Ovary (tissue), 9 donors: Measurements from ENCODE around the gene IL24. TPM values are rescaled to one million over a fixed set of nuclear protein-coding genes. Genes with fewer than 3 reads are reported as not detected.

Source experiments
- DNase-seq, 5 donors: peaks; one replicate each; pipeline ENCODE4 v3.0.0-alpha.2; 2019 to 2020
- H3K27ac ChIP-seq, 2 donors: fragments of 200-600 bp; one replicate each; pipeline versions ENCODE4 v1.5.1 to v1.8.0; 2019 to 2022
- H3K27me3 ChIP-seq: fragments of 200-600 bp; one replicate; pipeline ENCODE4 v1.8.0; 2022
- H3K36me3 ChIP-seq: fragments of 200-600 bp; sonication (generic); one replicate; pipeline ENCODE4 v1.5.1; 2019
- H3K4me1 ChIP-seq: one replicate; pipeline ENCODE4 v1.8.1; 2013; ENCODE audit warnings: mild to moderate bottlenecking, moderate library complexity; ENCODE audit not compliant: insufficient read depth
- H3K4me3 ChIP-seq: fragments of 200-600 bp; sonication (generic); one replicate; pipeline ENCODE4 v1.5.1; 2017
- H3K9me3 ChIP-seq, 2 donors: fragments of 200-600 bp in 1 of 2; sonication (generic) in 1 of 2; one replicate each; pipeline versions ENCODE4 v1.5.1 to v1.8.1; 2013 to 2019; ENCODE audit warnings: mild to moderate bottlenecking in 1 of 2, moderate library complexity in 1 of 2
- EP300 ChIP-seq: sonication (generic); formaldehyde crosslinking; IDR thresholded peaks from one replicate; pipeline ENCODE4 v1.6.1; 2017; ENCODE audit warnings: antibody characterized with exemption
- POLR2A ChIP-seq: fragments of 450-650 bp; IDR thresholded peaks from one replicate; pipeline ENCODE4 v1.6.1; 2017; ENCODE audit warnings: antibody characterized with exemption, mild to moderate bottlenecking, moderate library complexity
- WGBS, 3 donors: extraction: QIAGEN DNeasy Blood & Tissue Kit in 1 of 3; methylation state at CpG; one replicate each; pipeline versions ENCODE4 v1.1.5 to v1.1.7; 2013 to 2017; 5-methylcytosine and 5-hydroxymethylcytosine counted together
- intact Hi-C, 4 donors: fragments of 100-400 bp; cut with DNase I; formaldehyde crosslinking; loops; one replicate each; pipeline versions ENCODE4 v1.11.0 to v1.15.1; 2022 to 2023
- polyA plus RNA-seq, 2 donors: library from polyadenylated mRNA; stranded (reverse); fragments of 200-250 nt in 1 of 2; fragments of 350-450 nt in 1 of 2; fragmentation: Illumina TruSeq in 1 of 2; extraction: RNeasy Lipid Tissue Mini Kit (QIAGEN cat#74804) in 1 of 2; gene quantifications; one replicate each; pipeline ENCODE4 v1.2.3, GENCODE V29; 2013 to 2014
- total RNA-seq, 7 donors: library from RNA; depleted of rRNA in 2 of 7; stranded (reverse); fragments of >200 nt in 2 of 7; fragmentation: NEBNext Ultra II Directional in 3 of 7; extraction: Animal tissue kit (Norgen Biotek cat#: 25700) in 3 of 7; gene quantifications; one replicate each; pipeline versions ENCODE4 v1.1.0 to v1.2.4, GENCODE V29; 2016 to 2023
- TF ChIP-seq, protein P1 (sequence below), 3 donors: fragments of 450-650 bp in 2 of 3; fragments of 200-600 bp in 1 of 3; IDR thresholded peaks; one replicate each; pipeline versions ENCODE4 v1.5.1 to v1.8.0; 2016 to 2022; ENCODE audit warnings: antibody characterized with exemption in 3 of 3, mild to moderate bottlenecking in 1 of 3
- donor health status: DM: no; HTN: no; CAD: no; lungs with moderate emphysema.
- donor health status: DM: no; HTN: no; CAD: no.
- donor health status: Bipolar disorder and iron deficiency.
- donor health status: DM: yes; HTN: yes; CAD: no.
- donor health status: DM: no; HTN: no; CAD: no.
- donor health status: DM: yes; HTN: yes; CAD: no.

IL24 gene
- total and polyA plus RNA-seq, 9 donors: 0.10 to 1.8 (median 0.72) TPM; not detected in 6

- Histone ChIP-seq H3K9me3 (no peaks in the 10 kb centered on the region), H3K27me3 (no peaks in the 10 kb centered on the region), H3K4me3 (no peak overlapping the region), H3K27ac (no peak overlapping the region), H3K36me3 (no peaks in the 10 kb centered on the region), H3K4me1 (peaks cover 2% of the 10 kb centered on the region)
- intact Hi-C loops: no loop called here
- WGBS, 3 donors: 48 to 64% (median 58%) methylated on average over 4 of the region's 4 CpGs
- no peak for DNase-seq
- TF ChIP-seq, protein P1, sequence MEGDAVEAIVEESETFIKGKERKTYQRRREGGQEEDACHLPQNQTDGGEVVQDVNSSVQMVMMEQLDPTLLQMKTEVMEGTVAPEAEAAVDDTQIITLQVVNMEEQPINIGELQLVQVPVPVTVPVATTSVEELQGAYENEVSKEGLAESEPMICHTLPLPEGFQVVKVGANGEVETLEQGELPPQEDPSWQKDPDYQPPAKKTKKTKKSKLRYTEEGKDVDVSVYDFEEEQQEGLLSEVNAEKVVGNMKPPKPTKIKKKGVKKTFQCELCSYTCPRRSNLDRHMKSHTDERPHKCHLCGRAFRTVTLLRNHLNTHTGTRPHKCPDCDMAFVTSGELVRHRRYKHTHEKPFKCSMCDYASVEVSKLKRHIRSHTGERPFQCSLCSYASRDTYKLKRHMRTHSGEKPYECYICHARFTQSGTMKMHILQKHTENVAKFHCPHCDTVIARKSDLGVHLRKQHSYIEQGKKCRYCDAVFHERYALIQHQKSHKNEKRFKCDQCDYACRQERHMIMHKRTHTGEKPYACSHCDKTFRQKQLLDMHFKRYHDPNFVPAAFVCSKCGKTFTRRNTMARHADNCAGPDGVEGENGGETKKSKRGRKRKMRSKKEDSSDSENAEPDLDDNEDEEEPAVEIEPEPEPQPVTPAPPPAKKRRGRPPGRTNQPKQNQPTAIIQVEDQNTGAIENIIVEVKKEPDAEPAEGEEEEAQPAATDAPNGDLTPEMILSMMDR (IDR thresholded peaks at IDR 0.05): no peak
- no peak for TF ChIP-seq EP300
- TF ChIP-seq POLR2A: no peak
These were observed 9.5 kb upstream of the IL24 start for GRCh38 chr1:206887701-206888100.

- H3K27ac ChIP-seq: no peak overlapping the region
- peaks cover 2% of the 10 kb centered on the region for H3K4me1 ChIP-seq
These were observed 6.8 kb upstream of the IL24 start for GRCh38 chr1:206890125-206891060.

DNA sequence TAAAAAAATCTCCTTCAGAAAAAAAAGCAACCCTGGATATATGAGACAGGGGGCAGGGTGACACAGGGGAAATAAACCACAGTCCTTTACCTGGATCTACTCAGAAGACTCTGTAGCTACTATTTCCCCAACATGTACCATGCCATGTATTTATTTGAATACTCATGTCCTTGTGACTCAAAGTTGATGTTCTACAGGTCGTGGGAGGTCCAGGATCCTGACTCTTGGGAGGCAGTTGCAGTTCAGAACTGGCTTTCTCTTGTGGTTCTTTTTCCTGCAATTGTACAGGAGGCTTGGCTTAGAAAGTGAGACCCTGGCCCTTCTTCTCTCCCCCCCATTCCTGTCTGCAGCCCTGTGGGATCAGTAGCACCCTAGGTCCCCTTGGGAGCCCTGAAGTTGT is 5.8 kb upstream of the IL24 start:
- Histone ChIP-seq H3K9me3 (no peaks in the 10 kb centered on the region), H3K4me1 (peaks cover 7% of the 10 kb centered on the region), H3K4me3 (no peak overlapping the region), H3K27me3 (no peaks in the 10 kb centered on the region), H3K27ac (no peak overlapping the region), H3K36me3 (no peaks in the 10 kb centered on the region)
- DNase-seq: no peak
- WGBS, 3 donors: 66 to 80% (median 78%) methylated on average over 1 of the region's 1 CpG
- intact Hi-C loops: no loop called here
- TF ChIP-seq, protein P1 (IDR thresholded peaks at IDR 0.05): no peak
- TF ChIP-seq EP300 (no peak), POLR2A (no peak)

More at GRCh38 chr1:206890125-206891060, 6.8 kb upstream of the IL24 start:
- TF ChIP-seq, protein P1 (IDR thresholded peaks at IDR 0.05): no peak
- TF ChIP-seq EP300: no peak
- TF ChIP-seq POLR2A: no peak
- WGBS, 3 donors: 18 to 35% (median 25%) methylated on average over 15 of the region's 15 CpGs
- intact Hi-C loops: no loop called here
- Histone ChIP-seq H3K36me3 (no peaks in the 10 kb centered on the region), H3K27me3 (no peaks in the 10 kb centered on the region), H3K9me3 (no peaks in the 10 kb centered on the region), H3K4me3 (no peak overlapping the region)
- no peak for DNase-seq

DNA sequence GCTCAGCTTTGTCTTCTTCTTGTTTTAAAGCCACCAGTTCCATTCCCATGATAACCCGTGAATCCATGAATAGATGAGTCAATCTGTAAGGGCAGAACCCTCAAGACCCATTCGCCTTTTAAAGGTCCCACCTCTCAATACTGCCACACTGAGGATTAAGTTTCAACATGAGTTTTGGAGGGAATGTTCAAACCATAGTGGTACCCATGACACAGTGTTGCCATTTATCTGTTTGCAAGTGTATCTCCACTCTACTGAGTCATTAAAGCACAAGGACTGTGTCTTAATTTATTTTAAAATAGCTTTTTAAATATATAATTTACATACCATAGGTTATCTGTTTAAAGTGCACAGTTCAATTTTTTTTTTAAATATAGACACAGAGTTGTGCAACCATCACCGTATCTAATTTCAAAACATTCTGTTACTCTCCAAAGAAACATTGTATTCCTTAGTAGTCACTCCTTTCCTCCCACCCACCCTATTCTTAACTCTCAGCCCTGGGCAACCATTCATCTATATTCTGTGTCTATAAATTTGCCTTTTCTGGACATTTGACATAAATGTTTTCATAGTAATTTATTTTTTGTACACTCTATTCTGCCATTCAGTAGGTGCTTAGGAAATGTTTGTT is 4.8 kb upstream of the IL24 start:
- DNase-seq: no peak
- H3K36me3 ChIP-seq: no peaks in the 10 kb centered on the region
- H3K4me1 ChIP-seq: peaks cover 10% of the 10 kb centered on the region
- intact Hi-C loops: no loop called here
- H3K4me3 ChIP-seq: no peak overlapping the region
- no peaks in the 10 kb centered on the region for H3K9me3 ChIP-seq
- no peaks in the 10 kb centered on the region for H3K27me3 ChIP-seq
- H3K27ac ChIP-seq: no peak overlapping the region
- TF ChIP-seq EP300: no peak
- TF ChIP-seq, protein P1 (IDR thresholded peaks at IDR 0.05): no peak
- TF ChIP-seq POLR2A: no peak
- WGBS, 3 donors: 59 to 62% (median 59%) methylated on average over 3 of the region's 3 CpGs
